Stimulated activated CD8-positive, alpha-beta memory T cell treated with anti-CD3 and anti-CD28 coated beads, Interleukin-12 subunit alpha, Interleukin-12 subunit beta, amount 100 ng/mL, for 24 hours (primary cell): ENCODE data around the gene IFNK.

Experiments used
- DNase-seq: peaks from one replicate; pipeline ENCODE4 v3.0.0-alpha.2; 2020; ENCODE audit errors: extremely low read depth

IFNK gene

GRCh38 chr9:27538647-27539046 is 14.6 kb downstream of the IFNK start:
- no peak for DNase-seq

DNA sequence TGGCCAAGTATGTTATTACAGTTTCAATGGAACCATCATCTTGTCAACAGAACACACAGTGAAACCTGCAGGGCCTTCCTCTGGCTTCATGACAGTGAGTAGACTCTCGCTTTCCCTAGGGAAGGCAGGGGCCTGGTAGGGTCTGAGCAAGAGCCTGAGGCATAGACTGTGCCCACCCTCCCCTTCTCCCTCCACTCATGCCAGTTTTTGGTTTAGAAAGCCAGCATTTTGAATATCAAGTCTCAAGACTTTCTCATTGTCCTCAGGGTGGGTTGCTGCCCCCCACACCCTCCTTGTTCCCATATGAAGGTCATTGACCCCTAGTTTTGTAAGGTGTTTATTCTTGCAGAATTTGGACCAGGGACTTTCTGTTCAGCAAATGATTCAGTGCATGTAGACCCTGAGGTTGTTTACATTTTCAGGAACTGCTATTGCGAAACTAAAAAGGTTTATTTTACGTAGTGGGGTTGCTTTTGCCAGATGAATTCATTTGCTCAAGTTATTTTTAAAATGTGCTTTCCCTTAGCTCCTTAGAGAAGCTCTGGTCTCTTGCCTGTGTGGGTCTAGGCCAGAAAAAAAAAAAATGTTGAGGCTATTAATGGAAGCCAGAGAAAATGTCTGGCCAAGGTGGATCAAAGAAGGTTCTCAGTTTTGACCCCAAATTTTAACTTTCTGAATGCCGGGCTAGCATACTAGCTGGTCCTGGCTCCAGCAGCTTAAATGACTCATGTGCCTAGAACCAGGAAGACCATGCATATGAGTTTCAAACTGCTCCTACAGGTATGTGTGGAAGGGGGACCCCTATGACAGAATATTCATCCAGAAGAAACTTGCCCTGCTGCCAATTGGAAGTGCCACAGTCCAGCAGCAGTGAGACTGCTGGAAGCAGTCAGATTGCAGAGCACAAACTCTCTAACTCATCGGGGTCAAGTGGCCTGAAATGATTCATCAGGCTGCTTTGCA is 15.7 kb downstream of the IFNK start:
- DNase-seq, result no peak

DNA sequence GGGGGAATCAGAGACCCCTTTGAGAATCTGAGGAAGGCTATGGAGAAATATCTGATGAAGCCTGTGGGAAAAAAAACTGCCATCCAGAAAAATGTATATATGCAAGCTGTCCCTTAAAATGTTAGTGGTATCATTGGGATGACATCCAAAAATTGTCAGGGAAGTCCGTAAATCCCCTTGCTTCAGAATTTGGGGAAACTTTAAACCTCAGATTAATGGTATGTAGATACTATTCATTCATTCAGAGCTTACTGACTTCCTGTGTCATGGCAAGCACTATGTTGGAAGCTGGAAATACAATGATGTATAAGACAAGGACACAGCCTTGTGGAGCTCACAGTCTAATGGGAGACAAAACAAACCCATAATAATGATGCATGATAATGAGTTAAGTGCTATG is 16.4 kb downstream of the IFNK start:
- no peak for DNase-seq

GRCh38 chr9:27541740-27542139 is 17.6 kb downstream of the IFNK start:
- no peak for DNase-seq

GRCh38 chr9:27542508-27542907 is 18.4 kb downstream of the IFNK start:
- no peak for DNase-seq

GRCh38 chr9:27545471-27545870 is 21.4 kb downstream of the IFNK start:
- no peak for DNase-seq

DNA sequence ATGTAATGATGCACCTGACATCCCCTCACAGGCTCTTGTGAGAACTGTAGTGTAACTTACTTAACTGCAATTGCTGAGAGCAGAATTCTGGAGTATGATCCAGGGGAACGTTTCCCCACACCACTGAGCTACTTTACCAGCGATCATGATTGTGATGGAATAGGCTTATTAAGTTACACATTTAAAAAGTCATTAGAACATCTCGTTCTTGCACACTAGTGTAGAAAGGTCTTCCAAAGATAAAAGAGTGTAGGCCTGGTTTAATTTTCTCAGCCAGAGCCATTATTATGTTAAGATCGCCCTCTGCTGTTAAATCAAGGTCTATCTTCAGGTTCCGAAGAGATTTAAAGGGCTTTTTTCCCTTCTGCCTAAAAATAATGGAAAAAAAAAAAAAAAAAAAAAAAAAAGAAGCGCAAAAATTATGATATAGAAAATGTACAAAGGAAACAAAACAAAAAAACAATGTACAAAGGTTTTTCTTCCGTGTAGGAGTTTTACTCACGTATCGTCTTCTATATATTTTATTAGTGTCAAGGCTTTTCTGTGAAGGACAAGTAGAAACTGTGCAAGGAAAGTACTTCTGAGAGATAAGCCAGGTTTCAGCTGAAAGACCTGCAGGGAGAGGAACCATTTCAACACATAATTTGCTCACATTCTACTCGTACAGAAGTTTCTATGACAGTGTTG is 24.1 kb downstream of the IFNK start:
- no peak for DNase-seq

DNA sequence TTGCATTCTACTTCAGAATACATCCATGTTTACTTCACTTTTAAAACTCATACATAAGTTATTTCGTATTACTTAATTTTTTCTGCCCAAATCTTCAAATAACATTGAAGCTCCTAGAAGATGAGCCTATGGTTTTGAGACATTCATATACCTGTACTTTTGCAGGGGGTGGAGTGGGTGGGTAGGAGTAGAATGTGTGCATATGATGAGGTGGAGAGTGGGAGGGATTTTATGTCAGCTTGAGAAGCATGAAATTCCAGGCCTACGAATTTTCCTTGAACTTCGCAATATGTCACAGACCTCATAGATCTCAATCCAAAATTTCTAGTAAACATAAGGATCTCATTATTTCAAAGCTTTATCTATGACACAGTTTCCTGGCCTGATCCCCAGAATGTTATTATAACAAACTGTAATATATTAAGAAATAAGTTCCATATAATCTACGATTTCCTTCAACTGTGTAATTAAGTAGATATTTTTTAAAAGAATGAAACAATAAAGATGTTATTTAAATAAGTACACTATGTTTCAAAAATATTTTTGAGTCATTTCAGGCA is 25.2 kb downstream of the IFNK start:
- DNase-seq, result no peak

DNA sequence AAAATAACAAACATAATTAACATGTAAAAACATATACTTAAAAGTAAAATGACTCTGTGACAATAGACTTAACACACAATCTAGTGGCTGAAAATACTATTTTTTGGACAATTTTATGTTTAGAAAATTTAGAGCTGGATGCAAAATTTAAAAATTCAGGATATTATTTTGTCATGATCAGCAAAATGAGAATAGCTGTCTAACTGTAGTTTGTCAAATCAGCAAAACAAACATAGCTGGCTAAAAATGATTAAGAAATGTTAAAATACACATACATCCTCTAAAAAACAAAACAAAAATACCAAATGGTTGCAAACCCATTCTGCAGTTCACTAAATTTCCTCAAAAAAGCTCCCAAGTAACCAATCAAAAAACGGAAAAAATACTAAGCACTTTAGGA is 30.6 kb downstream of the IFNK start:
- DNase-seq, result no peak

DNA sequence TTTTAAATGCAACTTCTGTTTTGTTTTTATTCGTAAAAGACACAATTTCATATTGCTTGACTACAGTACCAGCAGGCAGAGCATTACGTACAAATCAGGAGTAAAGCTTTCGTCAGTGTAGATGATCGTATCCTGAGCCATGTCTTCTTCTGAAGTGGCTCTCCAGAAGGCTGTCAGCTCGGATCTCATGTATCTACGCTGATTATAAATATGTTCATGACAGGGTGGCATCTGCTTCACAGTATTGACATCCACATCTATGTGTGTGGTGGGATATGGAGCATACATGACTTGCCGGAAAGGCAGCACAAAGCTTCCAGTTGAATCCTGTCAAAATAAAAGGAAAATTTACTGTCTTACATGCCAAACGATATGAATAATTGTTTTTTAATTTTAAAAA is 32.4 kb downstream of the IFNK start:
- DNase-seq, result no peak

GRCh38 chr9:27558307-27558706 is 34.2 kb downstream of the IFNK start:
- DNase-seq, result no peak

GRCh38 chr9:27560457-27560856 is 36.4 kb downstream of the IFNK start:
- no peak for DNase-seq

DNA sequence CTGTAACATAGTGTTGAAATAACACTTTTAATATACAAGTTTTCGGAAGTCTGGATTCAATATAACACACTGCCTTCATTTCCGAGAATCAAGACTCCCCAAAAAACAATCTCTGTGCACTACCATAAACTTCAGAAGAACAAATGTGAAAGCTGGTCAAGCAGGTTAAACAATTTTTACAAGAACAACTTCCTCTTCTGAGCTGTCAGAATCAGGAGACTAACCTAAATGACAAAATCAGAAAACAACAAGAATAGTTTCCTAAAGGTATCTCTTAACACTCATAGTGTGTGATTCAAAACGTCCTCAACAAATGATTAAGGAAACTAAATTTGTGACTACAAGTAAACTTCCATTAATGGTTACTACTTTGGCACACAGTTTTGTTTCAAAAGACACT is 37.6 kb downstream of the IFNK start:
- no peak for DNase-seq

DNA sequence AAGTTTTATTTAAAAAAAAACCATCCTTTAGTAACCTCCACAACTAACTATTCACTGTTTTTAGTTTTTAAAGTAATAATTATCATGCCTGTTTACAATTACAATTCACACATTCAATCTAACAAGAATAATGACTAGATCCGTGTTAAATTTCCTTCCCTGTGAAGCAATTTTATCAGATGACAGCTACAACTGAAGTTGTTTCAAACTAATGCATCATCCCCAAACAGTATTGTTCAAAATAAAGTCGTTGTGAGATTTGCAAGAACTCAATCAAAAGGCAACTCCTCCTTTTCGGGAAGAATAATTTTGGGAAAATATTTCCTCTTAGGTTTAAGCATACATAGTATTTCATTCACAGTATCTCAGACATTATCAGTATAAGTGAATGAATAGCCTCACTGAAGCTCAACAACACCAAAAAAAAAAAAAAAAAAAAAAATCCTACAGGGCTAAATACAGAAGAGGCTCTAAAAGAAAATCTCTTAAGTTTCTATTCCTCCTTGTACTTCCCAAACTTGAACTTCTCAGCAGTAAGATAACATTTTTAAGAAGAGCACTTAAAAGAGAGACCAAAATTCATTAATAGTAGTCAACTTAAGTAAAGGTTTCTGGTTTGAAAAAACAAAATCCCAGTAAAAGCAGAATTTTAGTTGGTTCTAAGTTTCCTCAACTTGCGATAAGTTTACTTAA is 39.8 kb downstream of the IFNK start:
- DNase-seq, result no peak

- no peak for DNase-seq
These were observed 40.6 kb downstream of the IFNK start for GRCh38 chr9:27564670-27565069.

GRCh38 chr9:27565696-27566095 is 41.6 kb downstream of the IFNK start:
- DNase-seq, result no peak

- no peak for DNase-seq
These were observed 42.0 kb downstream of the IFNK start for GRCh38 chr9:27566118-27566517.

DNA sequence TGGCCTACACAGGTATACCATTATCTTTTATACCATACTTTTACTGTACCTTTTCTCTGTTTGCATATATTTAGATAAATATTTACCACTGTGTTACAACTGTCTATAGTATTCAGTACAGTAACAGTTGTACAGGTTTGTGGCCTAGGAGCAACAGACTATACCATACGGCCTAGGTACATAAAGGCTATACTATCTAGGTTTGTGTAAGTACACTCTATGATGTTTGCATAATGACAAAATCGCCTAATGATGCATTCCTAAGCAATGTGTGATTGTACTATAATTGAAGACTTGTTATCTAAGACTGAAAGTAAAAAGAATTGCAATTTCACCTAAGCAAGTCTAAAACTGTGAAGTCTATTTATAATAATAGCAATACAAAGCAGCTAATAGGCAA is 45.3 kb downstream of the IFNK start:
- DNase-seq, result no peak

- no peak for DNase-seq
These were observed 46.9 kb downstream of the IFNK start for GRCh38 chr9:27571011-27571410.

- DNase-seq, result no peak
These were observed 48.0 kb downstream of the IFNK start for GRCh38 chr9:27572061-27572460.

- DNase-seq, result peak; percentile 31
These were observed 48.5 kb downstream of the IFNK start for GRCh38 chr9:27572566-27572917.

DNA sequence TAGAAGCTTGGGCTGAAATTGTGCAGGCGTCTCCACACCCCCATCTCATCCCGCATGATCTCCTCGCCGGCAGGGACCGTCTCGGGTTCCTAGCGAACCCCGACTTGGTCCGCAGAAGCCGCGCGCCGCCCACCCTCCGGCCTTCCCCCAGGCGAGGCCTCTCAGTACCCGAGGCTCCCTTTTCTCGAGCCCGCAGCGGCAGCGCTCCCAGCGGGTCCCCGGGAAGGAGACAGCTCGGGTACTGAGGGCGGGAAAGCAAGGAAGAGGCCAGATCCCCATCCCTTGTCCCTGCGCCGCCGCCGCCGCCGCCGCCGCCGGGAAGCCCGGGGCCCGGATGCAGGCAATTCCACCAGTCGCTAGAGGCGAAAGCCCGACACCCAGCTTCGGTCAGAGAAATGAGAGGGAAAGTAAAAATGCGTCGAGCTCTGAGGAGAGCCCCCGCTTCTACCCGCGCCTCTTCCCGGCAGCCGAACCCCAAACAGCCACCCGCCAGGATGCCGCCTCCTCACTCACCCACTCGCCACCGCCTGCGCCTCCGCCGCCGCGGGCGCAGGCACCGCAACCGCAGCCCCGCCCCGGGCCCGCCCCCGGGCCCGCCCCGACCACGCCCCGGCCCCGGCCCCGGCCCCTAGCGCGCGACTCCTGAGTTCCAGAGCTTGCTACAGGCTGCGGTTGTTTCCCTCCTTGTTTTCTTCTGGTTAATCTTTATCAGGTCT is 49.0 kb downstream of the IFNK start, which contains the start of gene C9orf72:
Gene C9orf72 (minus strand): TSS at position 564 of the 716 bp plus-strand sequence. CDS start 6,361 bp downstream, outside the sequence.
- DNase-seq, result peak; percentile 70
